Measurements from ENCODE around the gene RGL2. TPM values are rescaled to one million over a fixed set of nuclear protein-coding genes. Genes with fewer than 3 reads are reported as not detected.
A peak's percentile ranks its signal among the peaks of the same experiment; 100 is the strongest.

Gene RGL2
- total and polyA plus RNA-seq, 2 experiments from 2014 or later = 63.3 to 82.1 TPM

DNA sequence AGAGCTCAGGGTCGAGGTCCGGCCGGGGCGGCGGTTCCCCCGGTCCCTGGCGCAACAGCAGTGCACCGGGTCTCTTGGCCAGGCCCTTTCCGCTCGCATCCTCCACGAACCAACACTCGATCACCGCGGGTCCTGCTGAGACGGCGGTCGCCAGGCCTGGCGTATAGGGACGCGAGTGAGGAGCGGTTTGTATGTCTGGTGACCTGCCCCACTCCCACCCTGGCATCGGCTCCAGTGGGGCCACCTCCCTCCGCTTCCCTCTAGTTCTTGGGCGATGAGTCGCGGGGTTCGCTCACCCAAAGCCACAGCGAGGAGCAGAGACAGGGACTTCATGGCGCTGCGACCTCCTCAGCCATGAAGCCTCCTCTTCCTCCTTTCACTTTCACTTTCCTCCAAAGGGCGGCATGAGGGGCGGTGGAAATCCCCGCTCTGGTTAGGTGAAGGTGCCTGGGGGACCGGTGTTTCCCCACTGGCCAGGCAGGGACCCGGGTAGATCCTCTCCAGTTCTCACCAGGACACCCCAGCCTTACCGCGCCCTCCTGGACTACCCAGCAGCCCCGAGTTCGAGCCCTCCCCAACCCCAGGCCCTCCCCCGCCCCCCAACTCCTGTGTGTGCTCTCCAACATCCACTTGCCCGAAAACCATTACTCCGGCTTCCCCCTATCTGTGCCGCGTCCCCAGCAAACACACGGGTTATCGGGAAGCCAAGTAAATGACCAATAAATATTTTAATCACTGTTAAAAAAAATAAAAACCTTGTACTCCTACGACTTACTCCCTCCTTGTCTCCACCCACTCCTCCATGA, 15.2 kb upstream of the RGL2 start, which contains the start of gene TAPBP:
Gene TAPBP, minus strand, starts transcription at position 370 of the 806 bp plus-strand sequence. Its CDS starts 37 bp downstream, at position 333.
- no peaks in the 10 kb centered on the region for H3K9me2 ChIP-seq (replicated peaks; ENCODE audit: insufficient read depth)
- H3K9me3 ChIP-seq (ENCODE audit: low read depth) = no peaks in the 10 kb centered on the region
- H3K4me1 ChIP-seq (ENCODE audit: insufficient read depth) = peaks cover 15% of the 10 kb centered on the region
- 1% methylated on average over 37 of the region's 47 CpGs for WGBS (ENCODE audit: low lambda C conversion rate, missing lambda C conversion rate)
- no peaks in the 10 kb centered on the region for H3K36me3 ChIP-seq (replicated peaks; ENCODE audit: insufficient read depth, low read depth)
- peak within 1 kb of the TSS; percentile 84 for H3K4me2 ChIP-seq
- H3K27ac ChIP-seq = peak within 1 kb of the TSS; percentile 96
- TF ChIP-seq CTCF (IDR thresholded peaks at IDR 0.05; ENCODE audit: poor library complexity) (no peak), EZH2phosphoT487 (IDR thresholded peaks at IDR 0.05; ENCODE audit: low read depth, severe bottlenecking, unreplicated experiment) (no peak), EZH2 (IDR thresholded peaks at IDR 0.05; ENCODE audit: borderline replicate concordance) (no peak)
- H4K20me1 ChIP-seq (ENCODE audit: insufficient read depth, poor library complexity, severe bottlenecking) = no peaks in the 10 kb centered on the region
- peaks cover 40% of the 10 kb centered on the region for H3K79me2 ChIP-seq
- DNase-seq (ENCODE audit: low spot score) = peak; percentile 70
- peak within 1 kb of the TSS; percentile 65 for H3K4me3 ChIP-seq
- no peaks in the 10 kb centered on the region for H3K27me3 ChIP-seq
- H2AFZ ChIP-seq = peak within 1 kb of the TSS; percentile 65

- no peaks in the 10 kb centered on the region for H3K27me3 ChIP-seq
- H3K9me2 ChIP-seq (replicated peaks; ENCODE audit: insufficient read depth) = no peaks in the 10 kb centered on the region
- no peaks in the 10 kb centered on the region for H4K20me1 ChIP-seq (ENCODE audit: insufficient read depth, poor library complexity, severe bottlenecking)
- H3K4me3 ChIP-seq = peak overlapping the region; percentile 65
- no peak for TF ChIP-seq EZH2phosphoT487 (IDR thresholded peaks at IDR 0.05; ENCODE audit: low read depth, severe bottlenecking, unreplicated experiment)
- TF ChIP-seq EZH2 (IDR thresholded peaks at IDR 0.05; ENCODE audit: borderline replicate concordance) = no peak
- no peak for TF ChIP-seq CTCF (IDR thresholded peaks at IDR 0.05; ENCODE audit: poor library complexity)
- H3K27ac ChIP-seq = peak overlapping the region; percentile 96
- DNase-seq (ENCODE audit: low spot score) = peak; percentile 68
- peaks cover 47% of the 10 kb centered on the region for H3K79me2 ChIP-seq
- H2AFZ ChIP-seq = peak overlapping the region; percentile 65
- peak overlapping the region; percentile 84 for H3K4me2 ChIP-seq
- peaks cover 8% of the 10 kb centered on the region for H3K4me1 ChIP-seq (ENCODE audit: insufficient read depth)
- no peaks in the 10 kb centered on the region for H3K36me3 ChIP-seq (replicated peaks; ENCODE audit: insufficient read depth, low read depth)
- under 1% methylated on average over 29 of the region's 33 CpGs for WGBS (ENCODE audit: low lambda C conversion rate, missing lambda C conversion rate)
- H3K9me3 ChIP-seq (ENCODE audit: low read depth) = no peaks in the 10 kb centered on the region
Measured at GRCh38 chr6:33313105-33313708, 14.5 kb upstream of the RGL2 start.

DNA sequence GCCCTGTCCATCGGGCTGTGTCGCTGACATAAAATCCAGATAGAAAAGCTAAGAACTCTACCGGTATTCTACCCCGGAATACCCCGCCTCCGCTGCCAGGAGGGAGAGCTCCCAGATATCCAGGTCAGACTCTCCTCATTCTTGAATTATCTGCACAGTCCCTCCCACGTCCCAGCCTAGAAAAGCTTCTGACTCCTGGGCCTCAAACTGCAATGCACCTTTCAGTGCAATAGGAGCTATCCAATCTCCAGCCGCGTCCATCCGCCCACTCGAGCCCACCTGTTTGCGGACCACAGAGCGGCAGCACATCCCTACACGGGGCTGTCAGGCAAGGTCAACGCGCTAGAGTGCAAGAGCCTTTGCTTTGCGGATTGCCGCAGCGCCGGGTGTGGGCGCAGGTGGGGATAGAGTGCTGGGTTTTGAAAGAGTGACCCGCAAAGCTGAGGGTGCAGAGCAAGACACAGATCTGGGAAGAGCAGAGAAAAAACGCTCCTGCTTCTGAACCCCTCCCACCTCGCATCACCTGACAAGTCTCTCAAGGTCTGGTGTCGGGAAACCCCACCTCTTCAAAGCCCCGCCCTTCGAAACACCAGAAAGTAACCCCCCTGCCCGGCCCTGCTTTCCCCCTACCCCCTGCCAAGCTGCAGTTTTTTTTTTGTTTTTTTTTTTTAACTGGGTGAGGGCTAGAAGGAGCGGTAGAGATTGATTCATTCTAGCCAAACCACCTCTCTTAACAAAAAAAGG, 13.8 kb upstream of the RGL2 start:
- TF ChIP-seq CTCF (IDR thresholded peaks at IDR 0.05; ENCODE audit: poor library complexity) = no peak
- no peak for TF ChIP-seq EZH2 (IDR thresholded peaks at IDR 0.05; ENCODE audit: borderline replicate concordance)
- no peak for TF ChIP-seq EZH2phosphoT487 (IDR thresholded peaks at IDR 0.05; ENCODE audit: low read depth, severe bottlenecking, unreplicated experiment)
- Histone ChIP-seq H3K36me3 (replicated peaks; ENCODE audit: insufficient read depth, low read depth) (no peaks in the 10 kb centered on the region), H3K4me1 (ENCODE audit: insufficient read depth) (peaks cover 8% of the 10 kb centered on the region), H3K4me3 (peak overlapping the region; percentile 65), H2AFZ (no peak overlapping the region), H3K9me3 (ENCODE audit: low read depth) (no peaks in the 10 kb centered on the region), H3K4me2 (peak overlapping the region; percentile 84), H3K9me2 (replicated peaks; ENCODE audit: insufficient read depth) (no peaks in the 10 kb centered on the region), H3K27me3 (no peaks in the 10 kb centered on the region), H3K79me2 (peaks cover 53% of the 10 kb centered on the region), H3K27ac (peak overlapping the region; percentile 96), H4K20me1 (ENCODE audit: insufficient read depth, poor library complexity, severe bottlenecking) (no peaks in the 10 kb centered on the region)
- 6% methylated on average over 29 of the region's 29 CpGs for WGBS (ENCODE audit: low lambda C conversion rate, missing lambda C conversion rate)
- DNase-seq (ENCODE audit: low spot score) = peak; percentile 92
